Activated T-helper 2 cell treated with anti-CD3 and anti-CD28 coated beads, Interferon-gamma antibody, Interleukin-2, Interleukin-4, amounts not matched to agents 10 μg/mL and 5 μg/mL and 100 μg/mL, durations not matched to agents 14 hours and 24 hours and 36 hours (primary cell): ENCODE results near the gene ODC1. TPM values are rescaled to one million over a fixed set of nuclear protein-coding genes. Genes with fewer than 3 reads are reported as not detected.
"Not testable (repeated sequence)": the region's sequence is repeated elsewhere in the genome, so short reads cannot be mapped to it uniquely, and the experiment has no call there.

Experiments used
- DNase-seq: peaks from one replicate; pipeline ENCODE4 v3.0.0; 2021; ENCODE audit warnings: low spot score
- H3K27ac Mint-ChIP-seq: one replicate; pipeline ENCODE4 v1.8.0; 2021; ENCODE audit warnings: mixed read lengths
- H3K27me3 Mint-ChIP-seq: one replicate; pipeline ENCODE4 v1.8.0; 2021; ENCODE audit warnings: low read depth, mixed read lengths
- H3K36me3 Mint-ChIP-seq: one replicate; pipeline ENCODE4 v1.8.0; 2021; ENCODE audit warnings: low read depth, mixed read lengths
- H3K4me1 Mint-ChIP-seq: one replicate; pipeline ENCODE4 v1.8.0; 2021; ENCODE audit warnings: low read depth, mixed read lengths
- H3K4me3 Mint-ChIP-seq: one replicate; pipeline ENCODE4 v1.8.0; 2021; ENCODE audit warnings: low read depth, mild to moderate bottlenecking, moderate library complexity, mixed read lengths
- H3K9me3 Mint-ChIP-seq: one replicate; pipeline ENCODE4 v1.8.0; 2021; ENCODE audit warnings: mixed read lengths
- intact Hi-C: fragments of 100-400 bp; cut with micrococcal nuclease; formaldehyde crosslinking; loops from one replicate; pipeline ENCODE4 v1.15.1; 2023
- total RNA-seq: library from RNA; stranded (reverse); gene quantifications from 2 replicates; pipeline ENCODE4 v1.2.3, GENCODE V29; 2022

ODC1 gene
- total RNA-seq, 1 donor from 2014 or later: 161 TPM

- Mint-ChIP-seq H3K4me1 (peaks cover 45% of the 10 kb centered on the region), H3K4me3 (peak overlapping the region; percentile 71), H3K27ac (no peak overlapping the region), H3K9me3 (no peaks in the 10 kb centered on the region), H3K27me3 (no peaks in the 10 kb centered on the region), H3K36me3 (peaks cover 49% of the 10 kb centered on the region)
- no peak for DNase-seq
- intact Hi-C loops: loop anchor here (5.0 to 10.0 kb wide), 3 partner anchors 472 to 1024 kb away; partner anchors contain the start of genes CPSF3, ITGB1BP1 and TAF1B
These were observed 1.5 kb downstream of the ODC1 start for GRCh38 chr2:10446631-10447030.

GRCh38 chr2:10444463-10444862, 3.7 kb downstream of the ODC1 start:
- H3K4me3 Mint-ChIP-seq: no peak overlapping the region
- peaks cover 70% of the 10 kb centered on the region for H3K36me3 Mint-ChIP-seq
- intact Hi-C loops: loop anchor here (1.0 to 10.0 kb wide), 3 partner anchors 211 to 600 kb away; partner anchors contain the start of gene TAF1B
- peak overlapping the region; percentile 47 for H3K27ac Mint-ChIP-seq
- H3K9me3 Mint-ChIP-seq: no peaks in the 10 kb centered on the region
- peaks cover 36% of the 10 kb centered on the region for H3K4me1 Mint-ChIP-seq
- no peak for DNase-seq
- no peaks in the 10 kb centered on the region for H3K27me3 Mint-ChIP-seq

DNA sequence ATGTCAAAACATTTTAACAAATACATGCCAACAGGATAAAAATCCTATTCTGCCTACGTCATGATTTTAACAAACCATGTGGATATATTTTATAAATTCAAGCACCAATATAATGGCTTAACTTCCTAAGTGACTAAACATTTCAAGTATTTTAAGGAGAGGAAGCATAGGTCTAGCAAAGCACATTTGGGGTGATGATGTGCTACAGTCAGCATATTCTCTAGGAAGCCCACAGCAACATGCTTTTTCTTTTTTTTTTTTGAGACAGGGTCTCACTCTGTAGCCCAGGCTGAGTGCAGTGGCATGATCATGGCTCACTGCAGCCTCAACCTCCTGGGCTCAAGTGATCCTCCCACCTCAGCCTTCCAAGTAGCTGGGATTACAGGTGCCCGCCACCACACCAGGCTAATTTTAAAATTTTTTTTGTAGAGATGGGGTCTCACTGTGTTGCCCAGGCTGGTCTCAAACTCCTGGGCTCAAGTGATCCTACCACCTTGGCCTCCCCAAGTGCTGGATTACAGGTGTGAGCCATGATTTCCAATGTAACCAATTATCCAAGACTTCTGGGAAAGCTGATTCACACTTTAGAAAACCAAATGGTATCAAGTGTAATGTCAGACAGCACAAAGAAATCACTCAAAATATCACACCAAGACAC, 5.5 kb downstream of the ODC1 start:
- H3K27ac Mint-ChIP-seq, H3K4me3 Mint-ChIP-seq, H3K9me3 Mint-ChIP-seq, H3K27me3 Mint-ChIP-seq, DNase-seq: not testable (repeated sequence)
- intact Hi-C loops: loop anchor here (10.0 kb wide), 2 partner anchors 468 to 598 kb away; partner anchors contain the start of gene TAF1B
- peaks cover 32% of the 10 kb centered on the region for H3K4me1 Mint-ChIP-seq
- peaks cover 73% of the 10 kb centered on the region for H3K36me3 Mint-ChIP-seq

- Mint-ChIP-seq H3K36me3 (peaks cover 68% of the 10 kb centered on the region), H3K27me3 (no peaks in the 10 kb centered on the region), H3K9me3 (no peaks in the 10 kb centered on the region), H3K27ac (peak overlapping the region; percentile 28), H3K4me1 (peaks cover 27% of the 10 kb centered on the region), H3K4me3 (no peak overlapping the region)
- intact Hi-C loops: loop anchor here (10.0 kb wide), 2 partner anchors 467 to 597 kb away; partner anchors contain the start of gene TAF1B
- DNase-seq: no peak
These were observed 6.2 kb downstream of the ODC1 start for GRCh38 chr2:10441948-10442347.

DNA sequence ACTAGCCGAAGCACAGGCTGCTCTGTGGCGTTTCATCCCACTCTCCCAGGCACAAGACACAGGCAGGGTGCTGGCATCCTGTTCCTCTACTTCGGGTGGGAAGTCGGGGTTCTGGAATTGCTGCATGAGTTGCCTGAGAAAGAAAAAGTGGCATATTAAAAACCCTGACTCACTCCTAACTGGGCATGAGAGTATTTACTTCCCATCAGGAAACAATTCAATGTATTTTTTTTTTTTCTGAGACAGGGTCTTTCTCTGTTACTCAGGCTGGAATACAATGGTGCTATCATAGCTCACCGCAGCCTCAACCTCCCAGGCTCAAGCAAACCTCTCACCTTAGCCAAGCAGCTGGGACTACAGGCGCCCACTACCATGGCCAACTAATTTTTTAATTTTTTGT, 7.4 kb downstream of the ODC1 start:
- DNase-seq: no peak
- Mint-ChIP-seq H3K36me3 (peaks cover 65% of the 10 kb centered on the region), H3K27me3 (no peaks in the 10 kb centered on the region), H3K27ac (no peak overlapping the region), H3K4me3 (no peak overlapping the region), H3K9me3 (no peaks in the 10 kb centered on the region), H3K4me1 (peaks cover 24% of the 10 kb centered on the region)
- intact Hi-C loops: loop anchor here (10.0 kb wide), 2 partner anchors 466 to 596 kb away; partner anchors contain the start of gene TAF1B

DNA sequence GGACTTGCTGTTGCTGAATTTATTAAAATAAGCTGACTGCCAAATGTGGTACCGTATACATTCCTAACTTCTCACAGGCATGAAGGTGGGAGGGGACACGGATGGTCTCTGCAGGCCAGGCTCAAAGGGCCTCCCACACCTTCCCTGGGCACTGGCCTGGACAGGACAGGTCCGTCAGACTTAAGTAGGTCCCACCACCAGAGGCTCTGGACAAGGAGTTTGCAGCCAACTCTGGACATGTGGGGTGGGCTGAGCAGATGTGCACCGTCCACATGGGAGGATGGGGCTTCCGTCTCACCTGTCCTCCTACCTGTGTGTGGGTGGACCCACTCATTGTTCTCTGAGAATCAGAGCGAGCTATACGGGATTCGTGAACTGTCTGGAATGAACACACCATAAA, 8.2 kb downstream of the ODC1 start:
- DNase-seq: no peak
- Mint-ChIP-seq H3K4me3 (no peak overlapping the region), H3K4me1 (peaks cover 21% of the 10 kb centered on the region), H3K9me3 (no peaks in the 10 kb centered on the region), H3K36me3 (peaks cover 60% of the 10 kb centered on the region), H3K27me3 (no peaks in the 10 kb centered on the region), H3K27ac (no peak overlapping the region)
- intact Hi-C loops: loop anchor here (10.0 kb wide), 2 partner anchors 465 to 595 kb away; partner anchors contain the start of gene TAF1B

DNA sequence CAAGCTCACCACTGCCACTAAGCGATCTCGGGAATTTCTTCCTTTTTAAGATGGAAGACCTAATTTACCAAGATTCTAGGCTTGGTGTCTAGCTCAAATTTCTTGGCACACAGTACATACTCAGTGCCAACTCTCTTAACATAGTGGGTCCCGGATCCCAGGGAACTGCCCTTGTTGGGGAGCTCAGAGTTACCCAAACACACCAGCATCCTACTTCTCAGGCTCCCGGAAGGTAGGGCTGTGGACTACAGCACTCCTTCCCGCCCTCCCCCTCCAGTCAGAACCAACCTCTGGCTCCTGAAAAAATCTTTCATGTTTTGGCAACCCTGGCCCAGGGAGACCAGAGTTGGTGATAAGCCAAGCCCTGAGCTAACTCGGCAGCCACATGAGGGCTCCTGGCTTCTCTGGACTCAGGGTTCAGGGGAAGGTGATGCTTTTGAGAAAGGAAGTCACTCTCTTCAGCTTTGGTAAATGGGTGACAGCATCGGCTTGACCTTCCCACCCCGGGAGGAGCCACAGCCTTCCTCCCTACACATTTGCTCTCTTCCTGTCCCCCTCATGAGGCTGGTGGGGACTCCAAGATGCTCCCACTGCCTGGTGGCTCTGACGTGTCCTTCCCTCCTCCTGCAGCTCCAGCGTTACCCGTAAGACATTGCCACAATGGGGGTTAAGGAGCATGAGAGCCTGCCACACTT, 8.8 kb downstream of the ODC1 start:
- peaks cover 15% of the 10 kb centered on the region for H3K4me1 Mint-ChIP-seq
- intact Hi-C loops: no loop called here
- no peak overlapping the region for H3K27ac Mint-ChIP-seq
- DNase-seq: no peak
- no peaks in the 10 kb centered on the region for H3K9me3 Mint-ChIP-seq
- H3K4me3 Mint-ChIP-seq: no peak overlapping the region
- peaks cover 53% of the 10 kb centered on the region for H3K36me3 Mint-ChIP-seq
- no peaks in the 10 kb centered on the region for H3K27me3 Mint-ChIP-seq

DNA sequence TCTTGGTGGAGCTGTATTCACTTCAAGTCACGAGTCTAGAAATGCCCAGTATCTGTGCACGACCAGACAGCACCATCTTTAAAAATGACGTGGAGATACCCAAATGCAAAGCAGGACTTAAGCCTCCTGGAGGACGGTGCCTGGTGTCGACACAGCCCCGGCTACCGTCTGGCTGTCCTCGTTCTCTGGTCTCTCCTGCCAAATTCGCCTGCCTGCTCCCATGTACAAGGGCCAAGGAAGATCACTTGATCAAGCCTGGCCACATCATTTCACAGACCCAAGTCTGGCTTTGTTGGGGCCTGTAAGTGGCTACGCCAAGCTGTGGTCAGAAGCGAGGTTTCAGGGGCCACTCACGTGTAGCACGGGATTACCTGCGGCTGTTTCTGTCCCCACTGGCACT, 9.4 kb downstream of the ODC1 start:
- DNase-seq: no peak
- H3K36me3 Mint-ChIP-seq: peaks cover 47% of the 10 kb centered on the region

DNA sequence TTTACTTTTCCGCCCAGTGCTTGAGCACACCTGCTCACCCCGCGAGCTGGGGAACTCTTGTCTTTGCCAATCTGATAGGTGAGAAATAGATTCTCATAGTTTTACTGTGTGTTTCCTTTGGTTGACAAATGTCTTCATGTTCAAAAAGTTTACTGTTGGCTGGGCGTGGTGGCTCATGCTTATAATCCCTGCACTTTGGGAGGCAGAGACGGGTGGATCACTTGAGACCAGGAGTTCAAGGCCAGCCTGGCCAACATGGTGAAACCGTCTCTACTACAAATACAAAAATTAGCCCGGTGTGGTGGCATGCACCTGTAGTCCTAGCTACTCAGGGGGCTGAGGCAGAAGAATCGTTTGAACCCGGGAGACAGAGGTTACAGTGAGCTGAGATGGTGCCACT, 10.3 kb downstream of the ODC1 start:
- intact Hi-C loops: no loop called here
- Mint-ChIP-seq H3K4me3 (no peak overlapping the region), H3K27me3 (no peaks in the 10 kb centered on the region), H3K4me1 (peaks cover 13% of the 10 kb centered on the region), H3K36me3 (peaks cover 38% of the 10 kb centered on the region), H3K27ac (no peak overlapping the region), H3K9me3 (no peaks in the 10 kb centered on the region)
- DNase-seq: no peak

More for the DNA sequence above, 9.4 kb downstream of the ODC1 start:
- intact Hi-C loops: no loop called here
- Mint-ChIP-seq H3K27me3 (no peaks in the 10 kb centered on the region), H3K9me3 (no peaks in the 10 kb centered on the region), H3K4me3 (no peak overlapping the region), H3K27ac (no peak overlapping the region), H3K4me1 (peaks cover 12% of the 10 kb centered on the region)

- Mint-ChIP-seq H3K4me3 (no peak overlapping the region), H3K36me3 (peaks cover 27% of the 10 kb centered on the region), H3K27ac (no peak overlapping the region), H3K9me3 (no peaks in the 10 kb centered on the region), H3K27me3 (no peaks in the 10 kb centered on the region), H3K4me1 (peaks cover 10% of the 10 kb centered on the region)
- intact Hi-C loops: no loop called here
- DNase-seq: no peak
These were observed 11.5 kb downstream of the ODC1 start for GRCh38 chr2:10436583-10437110.

DNA sequence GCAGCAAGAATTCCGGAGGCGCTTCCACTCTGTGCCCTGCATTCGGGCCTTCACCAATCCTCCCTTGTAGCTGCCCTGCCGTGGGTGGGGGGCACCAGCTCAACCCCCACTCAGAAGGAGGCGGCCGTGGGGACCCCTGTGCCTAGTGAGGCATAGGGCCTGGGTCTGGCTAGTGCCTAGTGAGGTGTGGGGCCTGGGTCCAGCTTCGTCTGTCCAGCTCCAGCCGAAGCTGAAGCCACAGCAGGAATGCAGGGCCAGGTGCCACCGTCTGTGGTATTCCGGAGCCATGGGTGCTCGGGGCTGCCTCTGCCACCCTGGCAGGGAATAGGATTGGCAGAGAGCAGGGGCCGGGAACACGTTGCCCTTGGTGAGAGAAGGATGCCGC, 12.3 kb downstream of the ODC1 start:
- Mint-ChIP-seq H3K27me3 (no peaks in the 10 kb centered on the region), H3K9me3 (no peaks in the 10 kb centered on the region), H3K4me1 (peaks cover 10% of the 10 kb centered on the region), H3K36me3 (peaks cover 19% of the 10 kb centered on the region), H3K27ac (no peak overlapping the region), H3K4me3 (no peak overlapping the region)
- intact Hi-C loops: loop anchor here (1.0 kb wide), 3 partner anchors 166 to 364 kb away; no protein-coding TSS in a partner anchor
- no peak for DNase-seq

DNA sequence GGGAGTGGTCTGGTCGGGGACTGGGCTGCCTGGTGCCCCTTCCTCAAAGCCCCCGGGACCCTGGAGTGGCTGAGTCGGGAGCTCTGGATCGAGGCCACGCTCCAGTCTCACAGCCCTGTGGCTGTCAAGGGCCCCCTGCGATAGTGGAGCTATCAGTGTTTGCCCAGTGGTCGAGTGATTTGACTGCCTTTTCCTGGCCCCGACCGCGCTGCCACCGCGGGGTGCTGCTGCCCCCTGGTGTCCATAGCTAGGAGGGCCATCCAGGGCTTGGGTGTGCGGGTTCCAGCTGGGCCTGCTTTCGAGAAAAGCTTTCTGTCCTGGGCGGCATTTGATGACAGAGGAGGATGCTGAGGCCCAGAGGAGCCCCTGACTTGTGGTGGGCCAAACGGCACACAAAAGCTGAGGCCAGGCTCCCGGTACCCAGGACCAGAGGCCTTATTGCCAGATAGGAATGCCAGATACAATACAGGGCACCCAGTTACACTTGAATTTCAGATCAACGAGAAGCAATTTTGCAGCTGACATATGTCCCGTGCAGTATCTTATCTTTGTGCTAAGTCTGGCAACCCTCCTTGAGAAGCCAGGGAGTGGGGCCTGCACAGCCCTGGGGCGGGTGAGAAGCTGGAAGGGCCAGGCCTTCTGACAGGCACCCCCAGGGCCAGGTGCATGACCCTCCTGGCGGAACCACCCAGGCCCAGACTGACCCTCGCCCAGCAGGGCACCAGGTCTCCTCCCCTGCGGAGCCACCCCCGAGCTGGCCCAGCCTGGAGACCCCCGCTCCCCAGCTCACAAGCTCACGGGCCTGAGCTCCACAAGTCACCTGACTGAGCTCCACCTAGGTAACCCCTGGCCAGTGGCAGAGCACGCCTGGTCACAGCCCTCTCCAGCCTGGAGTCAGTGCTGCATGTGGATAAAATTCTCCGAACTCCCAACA, 13.0 kb downstream of the ODC1 start:
- Mint-ChIP-seq H3K4me3 (no peak overlapping the region), H3K9me3 (no peaks in the 10 kb centered on the region), H3K27me3 (no peaks in the 10 kb centered on the region), H3K4me1 (peaks cover 10% of the 10 kb centered on the region), H3K27ac (no peak overlapping the region), H3K36me3 (peaks cover 12% of the 10 kb centered on the region)
- intact Hi-C loops: loop anchor here (1.0 to 5.0 kb wide), 4 partner anchors 165 to 363 kb away; no protein-coding TSS in a partner anchor
- peak; percentile 65 for DNase-seq
